Measurements from ENCODE around the gene NSUN6. TPM values are rescaled to one million over a fixed set of nuclear protein-coding genes. Genes with fewer than 3 reads are reported as not detected.

Gene NSUN6, protein sequence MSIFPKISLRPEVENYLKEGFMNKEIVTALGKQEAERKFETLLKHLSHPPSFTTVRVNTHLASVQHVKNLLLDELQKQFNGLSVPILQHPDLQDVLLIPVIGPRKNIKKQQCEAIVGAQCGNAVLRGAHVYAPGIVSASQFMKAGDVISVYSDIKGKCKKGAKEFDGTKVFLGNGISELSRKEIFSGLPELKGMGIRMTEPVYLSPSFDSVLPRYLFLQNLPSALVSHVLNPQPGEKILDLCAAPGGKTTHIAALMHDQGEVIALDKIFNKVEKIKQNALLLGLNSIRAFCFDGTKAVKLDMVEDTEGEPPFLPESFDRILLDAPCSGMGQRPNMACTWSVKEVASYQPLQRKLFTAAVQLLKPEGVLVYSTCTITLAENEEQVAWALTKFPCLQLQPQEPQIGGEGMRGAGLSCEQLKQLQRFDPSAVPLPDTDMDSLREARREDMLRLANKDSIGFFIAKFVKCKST
- 10 to 100 TPM; 23.2 to 26.5 TPM for total RNA-seq

DNA sequence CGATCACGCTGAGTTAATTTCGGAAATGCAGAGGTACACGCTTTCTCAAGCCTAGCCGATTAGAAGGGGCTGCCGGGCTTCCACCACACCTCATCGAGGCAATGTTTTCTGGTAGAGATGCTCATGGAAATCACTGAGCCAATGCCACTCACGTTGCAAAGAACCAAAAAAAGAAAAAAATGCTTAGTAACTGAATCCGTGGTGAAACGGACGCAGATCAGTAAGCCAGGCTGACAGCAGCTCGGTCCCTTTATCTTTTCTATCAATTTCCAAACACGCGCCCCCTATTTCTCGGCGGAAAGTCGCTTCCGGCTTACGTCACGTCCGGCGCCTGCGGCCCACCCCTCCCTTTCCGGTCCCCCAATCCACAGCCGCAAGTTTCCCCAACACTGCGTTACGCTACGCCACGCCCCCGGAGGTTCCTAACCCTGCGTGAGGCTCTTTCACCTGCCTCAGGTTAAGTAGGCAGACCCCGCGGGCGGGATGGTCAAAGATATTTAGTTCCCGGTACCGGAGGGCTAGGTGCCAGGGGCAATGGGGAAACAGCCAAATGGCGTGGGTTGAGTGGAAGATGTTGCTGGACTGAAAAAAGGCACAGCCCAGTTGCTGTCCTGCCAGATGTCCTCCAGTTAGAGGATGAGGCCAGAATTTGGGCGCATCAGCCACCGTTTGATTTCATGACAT lies at the start of gene NSUN6:
TSS of gene NSUN6 (minus strand) at position 264 of the 684 bp plus-strand sequence. CDS start 384 bp downstream, outside the sequence.
- Mint-ChIP-seq H3K4me3 (peak within 1 kb of the TSS; percentile 96), H3K27me3 (no peaks in the 10 kb centered on the region), H3K27ac (peak within 1 kb of the TSS; percentile 95), H3K4me1 (peaks cover 31% of the 10 kb centered on the region), H3K36me3 (peaks cover 11% of the 10 kb centered on the region), H3K9me3 (no peaks in the 10 kb centered on the region)
- peak; percentile 91 for DNase-seq
- POLR2A ChIA-PET, result interaction anchor here (2.8 kb wide), 1 partner anchor 8 kb away, joined by 25 read pairs; the partner anchor contains the start of gene ARL5B
- peak; percentile 93 for ATAC-seq (ENCODE audit: low read depth)

GRCh38 chr10:18699849-18700840 lies 48.8 kb upstream of the NSUN6 start:
- Mint-ChIP-seq H3K9me3 (no peaks in the 10 kb centered on the region), H3K36me3 (no peaks in the 10 kb centered on the region), H3K4me1 (no peaks in the 10 kb centered on the region), H3K27me3 (peaks cover 3% of the 10 kb centered on the region), H3K27ac (no peak overlapping the region), H3K4me3 (no peak overlapping the region)
- DNase-seq (no peak), ATAC-seq (ENCODE audit: low read depth) (no peak)
- POLR2A ChIA-PET, result no interaction called here

DNA sequence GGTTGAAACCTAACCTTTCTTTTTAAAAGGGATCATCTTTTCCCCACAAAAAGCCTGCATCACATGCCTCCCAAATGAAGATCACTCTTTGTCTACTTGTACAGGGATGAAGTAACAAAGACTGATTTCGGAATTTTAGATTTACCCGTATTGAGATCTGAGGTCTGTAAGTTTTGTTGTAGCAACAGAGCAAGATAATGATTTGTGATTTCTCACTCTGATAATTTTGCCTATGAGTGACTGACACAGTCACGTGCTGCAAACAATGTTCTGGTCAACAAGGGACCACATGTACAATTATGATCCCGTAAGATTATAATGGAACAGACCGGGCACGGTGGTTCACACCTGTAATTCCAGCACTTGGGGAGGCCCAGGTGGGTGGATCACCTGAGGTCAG lies 39.2 kb upstream of the NSUN6 start:
- Mint-ChIP-seq H3K4me1 (peaks cover under 1% of the 10 kb centered on the region), H3K4me3 (no peak overlapping the region)
- ATAC-seq (ENCODE audit: low read depth), result no peak

DNA sequence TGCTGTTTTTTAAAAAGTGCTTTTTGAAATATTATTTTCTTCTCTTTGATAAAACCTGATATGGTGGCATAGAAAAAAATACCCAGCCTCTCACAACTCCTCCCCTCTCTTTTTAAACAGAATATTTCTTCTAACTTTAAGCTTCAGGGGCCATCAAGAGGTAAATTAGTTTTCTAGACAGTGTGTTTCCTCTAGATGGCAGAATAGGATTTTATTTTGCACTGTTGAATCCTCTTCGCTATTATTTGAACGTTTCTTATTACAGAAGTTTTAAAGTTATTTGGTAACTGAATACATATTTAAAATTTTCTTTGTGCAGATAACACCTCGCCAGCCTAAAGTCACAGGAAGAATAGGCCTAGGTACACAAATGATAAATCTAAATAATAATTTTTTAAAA lies 38.1 kb upstream of the NSUN6 start:
- H3K9me3 Mint-ChIP-seq, result no peaks in the 10 kb centered on the region
- POLR2A ChIA-PET, result no interaction called here
- H3K4me1 Mint-ChIP-seq, result peaks cover 10% of the 10 kb centered on the region
- DNase-seq (no peak), ATAC-seq (ENCODE audit: low read depth) (no peak)
- H3K27ac Mint-ChIP-seq, result no peak overlapping the region
- peaks cover 2% of the 10 kb centered on the region for H3K27me3 Mint-ChIP-seq
- H3K4me3 Mint-ChIP-seq, result no peak overlapping the region
- peaks cover 1% of the 10 kb centered on the region for H3K36me3 Mint-ChIP-seq

More for the DNA sequence above, 39.2 kb upstream of the NSUN6 start:
- no peaks in the 10 kb centered on the region for H3K9me3 Mint-ChIP-seq
- DNase-seq, result no peak
- POLR2A ChIA-PET, result no interaction called here
- no peak overlapping the region for H3K27ac Mint-ChIP-seq
- no peaks in the 10 kb centered on the region for H3K36me3 Mint-ChIP-seq
- H3K27me3 Mint-ChIP-seq, result peaks cover 2% of the 10 kb centered on the region

GRCh38 chr10:18687706-18688105 lies 36.3 kb upstream of the NSUN6 start:
- ATAC-seq (ENCODE audit: low read depth) (no peak), DNase-seq (no peak)
- Mint-ChIP-seq H3K4me3 (no peak overlapping the region), H3K27me3 (peaks cover 2% of the 10 kb centered on the region), H3K27ac (no peak overlapping the region), H3K4me1 (peaks cover 10% of the 10 kb centered on the region), H3K9me3 (no peaks in the 10 kb centered on the region), H3K36me3 (peaks cover 1% of the 10 kb centered on the region)
- POLR2A ChIA-PET, result no interaction called here

GRCh38 chr10:18687195-18687594 lies 35.8 kb upstream of the NSUN6 start:
- no peak overlapping the region for H3K4me3 Mint-ChIP-seq
- POLR2A ChIA-PET, result no interaction called here
- no peak for DNase-seq
- peaks cover 10% of the 10 kb centered on the region for H3K4me1 Mint-ChIP-seq
- H3K9me3 Mint-ChIP-seq, result no peaks in the 10 kb centered on the region
- H3K27ac Mint-ChIP-seq, result no peak overlapping the region
- peaks cover 2% of the 10 kb centered on the region for H3K27me3 Mint-ChIP-seq
- no peak for ATAC-seq (ENCODE audit: low read depth)
- H3K36me3 Mint-ChIP-seq, result peaks cover 1% of the 10 kb centered on the region

DNA sequence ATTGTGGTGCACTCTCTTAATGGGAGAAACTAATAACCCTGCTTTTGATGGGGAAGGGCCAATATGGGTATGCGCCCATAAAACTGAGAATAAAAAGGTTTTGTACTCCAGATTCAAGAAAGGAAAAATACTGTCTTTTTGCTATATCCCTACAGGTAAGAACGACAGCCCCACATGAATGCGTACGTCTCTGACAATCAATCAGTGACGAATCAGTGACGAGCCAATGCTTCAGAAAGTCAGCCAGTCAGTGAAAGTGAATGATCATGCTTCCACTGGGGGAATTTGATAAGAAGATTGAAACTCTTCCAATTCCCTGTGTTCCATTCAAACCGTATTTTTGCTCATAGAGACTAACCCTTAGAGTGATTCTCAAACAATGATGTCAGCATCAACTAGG lies 34.2 kb upstream of the NSUN6 start:
- Mint-ChIP-seq H3K27me3 (peaks cover 2% of the 10 kb centered on the region), H3K9me3 (no peaks in the 10 kb centered on the region), H3K4me3 (no peak overlapping the region), H3K4me1 (peaks cover 11% of the 10 kb centered on the region), H3K36me3 (peaks cover 6% of the 10 kb centered on the region), H3K27ac (no peak overlapping the region)
- POLR2A ChIA-PET, result no interaction called here
- DNase-seq, result no peak
- ATAC-seq (ENCODE audit: low read depth), result no peak

GRCh38 chr10:18684953-18685352 lies 33.6 kb upstream of the NSUN6 start:
- peaks cover 6% of the 10 kb centered on the region for H3K36me3 Mint-ChIP-seq
- H3K4me3 Mint-ChIP-seq, result no peak overlapping the region
- no peaks in the 10 kb centered on the region for H3K9me3 Mint-ChIP-seq
- peak overlapping the region; percentile 16 for H3K27ac Mint-ChIP-seq
- ATAC-seq (ENCODE audit: low read depth), result no peak
- peaks cover 11% of the 10 kb centered on the region for H3K4me1 Mint-ChIP-seq
- peaks cover 2% of the 10 kb centered on the region for H3K27me3 Mint-ChIP-seq
- DNase-seq, result no peak
- POLR2A ChIA-PET, result no interaction called here

DNA sequence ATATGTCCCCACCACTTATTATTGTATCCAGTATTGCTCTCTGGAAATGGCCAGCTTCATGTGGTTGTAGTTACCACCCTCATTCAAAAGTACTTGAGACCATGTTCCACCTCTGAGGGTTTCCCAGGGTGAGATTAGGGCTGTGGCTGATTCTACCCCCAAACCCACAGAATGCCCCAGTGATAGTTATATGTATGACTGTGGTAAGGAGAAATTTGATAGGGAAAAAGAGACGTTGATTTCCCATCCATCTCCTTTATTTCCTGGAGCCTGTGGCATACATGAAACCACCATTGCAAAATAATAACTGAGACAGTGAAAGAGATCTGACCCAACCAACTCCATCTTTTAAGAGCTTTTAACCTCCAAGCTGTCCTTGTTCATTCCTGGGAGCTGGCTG lies 33.0 kb upstream of the NSUN6 start:
- POLR2A ChIA-PET, result no interaction called here
- DNase-seq (no peak), ATAC-seq (ENCODE audit: low read depth) (no peak)
- H3K27me3 Mint-ChIP-seq, result peaks cover 2% of the 10 kb centered on the region
- H3K9me3 Mint-ChIP-seq, result no peaks in the 10 kb centered on the region
- H3K27ac Mint-ChIP-seq, result no peak overlapping the region
- H3K4me3 Mint-ChIP-seq, result no peak overlapping the region
- H3K4me1 Mint-ChIP-seq, result peaks cover 11% of the 10 kb centered on the region
- H3K36me3 Mint-ChIP-seq, result peaks cover 6% of the 10 kb centered on the region

DNA sequence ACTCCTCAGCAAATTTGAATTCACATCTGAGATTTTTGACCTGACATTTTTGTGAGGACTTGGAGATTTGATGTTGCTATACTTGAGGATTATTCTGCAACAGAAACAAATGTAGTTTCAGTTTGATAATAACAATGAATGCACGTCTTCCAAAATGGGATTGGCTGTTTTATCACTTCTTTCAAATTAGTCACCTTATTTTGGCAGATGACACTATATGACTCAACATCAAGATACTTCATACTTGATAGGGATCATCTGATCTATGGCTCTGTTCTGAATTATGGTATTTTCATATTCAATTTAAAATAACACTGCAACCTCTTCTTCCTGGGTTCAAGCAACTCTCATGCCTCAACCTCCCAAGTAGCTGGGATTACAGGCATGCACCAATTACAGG lies 32.0 kb upstream of the NSUN6 start:
- Mint-ChIP-seq H3K36me3 (peaks cover 6% of the 10 kb centered on the region), H3K9me3 (no peaks in the 10 kb centered on the region), H3K27ac (no peak overlapping the region), H3K4me1 (peaks cover 11% of the 10 kb centered on the region), H3K4me3 (no peak overlapping the region), H3K27me3 (no peaks in the 10 kb centered on the region)
- ATAC-seq (ENCODE audit: low read depth), result no peak
- DNase-seq, result no peak
- POLR2A ChIA-PET, result no interaction called here

DNA sequence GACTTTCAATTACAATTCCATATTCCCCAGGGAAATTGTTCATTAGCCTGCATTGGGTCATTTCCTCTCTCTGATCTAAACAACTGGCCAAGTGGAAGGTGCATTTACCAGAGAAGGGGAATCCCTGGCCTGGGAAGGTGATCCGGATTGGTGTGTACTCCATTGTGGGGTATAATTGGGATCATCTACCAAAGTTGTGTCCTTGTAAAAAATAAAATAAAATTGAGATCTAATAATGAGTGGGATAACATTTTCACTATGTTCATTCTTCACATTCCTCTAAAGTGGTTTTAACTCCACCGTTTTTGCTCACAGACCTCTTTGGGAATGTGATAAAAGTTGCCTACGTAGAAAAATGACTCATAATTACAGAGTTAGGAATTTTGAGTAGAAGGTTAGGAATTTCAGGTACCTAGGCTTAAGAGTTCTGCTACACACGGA lies 30.6 kb upstream of the NSUN6 start:
- H3K27ac Mint-ChIP-seq, result no peak overlapping the region
- H3K9me3 Mint-ChIP-seq, result no peaks in the 10 kb centered on the region
- DNase-seq (no peak), ATAC-seq (ENCODE audit: low read depth) (no peak)
- H3K4me3 Mint-ChIP-seq, result no peak overlapping the region
- peaks cover 11% of the 10 kb centered on the region for H3K4me1 Mint-ChIP-seq
- H3K27me3 Mint-ChIP-seq, result no peaks in the 10 kb centered on the region
- POLR2A ChIA-PET, result no interaction called here
- H3K36me3 Mint-ChIP-seq, result peaks cover 6% of the 10 kb centered on the region

- POLR2A ChIA-PET, result no interaction called here
- no peaks in the 10 kb centered on the region for H3K9me3 Mint-ChIP-seq
- H3K36me3 Mint-ChIP-seq, result peaks cover 9% of the 10 kb centered on the region
- ATAC-seq (ENCODE audit: low read depth), result no peak
- H3K27me3 Mint-ChIP-seq, result no peaks in the 10 kb centered on the region
- H3K4me3 Mint-ChIP-seq, result no peak overlapping the region
- no peak for DNase-seq
- H3K27ac Mint-ChIP-seq, result no peak overlapping the region
- H3K4me1 Mint-ChIP-seq, result peaks cover 11% of the 10 kb centered on the region
Observed at GRCh38 chr10:18681366-18681765, 30.0 kb upstream of the NSUN6 start.

- peaks cover 11% of the 10 kb centered on the region for H3K4me1 Mint-ChIP-seq
- ATAC-seq (ENCODE audit: low read depth) (no peak), DNase-seq (no peak)
- H3K27me3 Mint-ChIP-seq, result no peaks in the 10 kb centered on the region
- no peak overlapping the region for H3K4me3 Mint-ChIP-seq
- POLR2A ChIA-PET, result no interaction called here
- H3K27ac Mint-ChIP-seq, result no peak overlapping the region
- peaks cover 9% of the 10 kb centered on the region for H3K36me3 Mint-ChIP-seq
- H3K9me3 Mint-ChIP-seq, result no peaks in the 10 kb centered on the region
Observed at GRCh38 chr10:18680754-18681153, 29.4 kb upstream of the NSUN6 start.

All from activated naive CD8-positive, alpha-beta T cell treated with anti-CD3 and anti-CD28 coated beads, Interleukin-2, amount 10 ng/mL, durations not matched to agents 7 days and 5 days (primary cell).